ENCODE measurements around the gene IRAK2.
A peak's percentile ranks its signal among the peaks of the same experiment; 100 is the strongest.

IRAK2 gene

GRCh38 chr3:10245081-10245712, 80.5 kb downstream of the IRAK2 start:
- peaks cover 6% of the 10 kb centered on the region for H3K9me3 Mint-ChIP-seq
- no peak overlapping the region for H3K4me3 Mint-ChIP-seq
- H3K27ac Mint-ChIP-seq, result no peak overlapping the region
- H3K4me1 Mint-ChIP-seq, result peaks cover 44% of the 10 kb centered on the region
- ATAC-seq (no peak), DNase-seq (ENCODE audit: low spot score in 2 of 2) (no peak)
- peaks cover 44% of the 10 kb centered on the region for H3K36me3 Mint-ChIP-seq

GRCh38 chr3:10247679-10248183, 83.0 kb downstream of the IRAK2 start:
- H3K9me3 Mint-ChIP-seq, result peaks cover 6% of the 10 kb centered on the region
- H3K4me3 Mint-ChIP-seq, result peak overlapping the region; percentile 97
- no peak for ATAC-seq
- H3K4me1 Mint-ChIP-seq, result peaks cover 57% of the 10 kb centered on the region
- peak overlapping the region; percentile 96 for H3K27ac Mint-ChIP-seq
- no peak for DNase-seq (ENCODE audit: low spot score in 2 of 2)
- H3K36me3 Mint-ChIP-seq, result peaks cover 61% of the 10 kb centered on the region

- DNase-seq (ENCODE audit: low spot score in 2 of 2), result peak; percentile 77 to 93
- H3K4me3 Mint-ChIP-seq, result peak within 1 kb of the TSS; percentile 97
- H3K36me3 Mint-ChIP-seq, result peaks cover 63% of the 10 kb centered on the region
- peak; percentile 95 for ATAC-seq
- peak within 1 kb of the TSS; percentile 96 for H3K27ac Mint-ChIP-seq
- peaks cover 57% of the 10 kb centered on the region for H3K4me1 Mint-ChIP-seq
- peaks cover 6% of the 10 kb centered on the region for H3K9me3 Mint-ChIP-seq
Measured at GRCh38 chr3:10248184-10248983, 83.7 kb downstream of the IRAK2 start, which contains the start of gene TATDN2. Gene TATDN2 (plus strand): TSS chr3:10248459. CDS start chr3:10249201, 742 bp downstream.

GRCh38 chr3:10248984-10249748, 84.4 kb downstream of the IRAK2 start:
- peak; percentile 40 to 78 for DNase-seq (ENCODE audit: low spot score in 2 of 2)
- H3K4me3 Mint-ChIP-seq, result peak overlapping the region; percentile 97
- H3K36me3 Mint-ChIP-seq, result peaks cover 71% of the 10 kb centered on the region

GRCh38 chr3:10249833-10250232, 85.1 kb downstream of the IRAK2 start:
- H3K4me3 Mint-ChIP-seq, result peak overlapping the region; percentile 97
- H3K27ac Mint-ChIP-seq, result peak overlapping the region; percentile 96
- peaks cover 77% of the 10 kb centered on the region for H3K36me3 Mint-ChIP-seq
- DNase-seq (ENCODE audit: low spot score in 2 of 2) (no peak), ATAC-seq (peak; percentile 33)
- peaks cover 6% of the 10 kb centered on the region for H3K9me3 Mint-ChIP-seq
- H3K4me1 Mint-ChIP-seq, result peaks cover 64% of the 10 kb centered on the region

More at GRCh38 chr3:10248984-10249748, 84.4 kb downstream of the IRAK2 start:
- ATAC-seq, result peak; percentile 38
- Mint-ChIP-seq H3K4me1 (peaks cover 57% of the 10 kb centered on the region), H3K9me3 (peaks cover 6% of the 10 kb centered on the region), H3K27ac (peak overlapping the region; percentile 96)

- ATAC-seq (no peak), DNase-seq (ENCODE audit: low spot score in 2 of 2) (no peak)
- Mint-ChIP-seq H3K4me3 (peak overlapping the region; percentile 97), H3K4me1 (peaks cover 73% of the 10 kb centered on the region), H3K9me3 (peaks cover 2% of the 10 kb centered on the region), H3K27ac (peak overlapping the region; percentile 96), H3K36me3 (peaks cover 83% of the 10 kb centered on the region)
Measured at GRCh38 chr3:10251006-10251405, 86.3 kb downstream of the IRAK2 start.

GRCh38 chr3:10253731-10254130, 89.0 kb downstream of the IRAK2 start:
- peaks cover 77% of the 10 kb centered on the region for H3K4me1 Mint-ChIP-seq
- DNase-seq (ENCODE audit: low spot score in 2 of 2), result no peak
- no peaks in the 10 kb centered on the region for H3K9me3 Mint-ChIP-seq
- peaks cover 100% of the 10 kb centered on the region for H3K36me3 Mint-ChIP-seq
- no peak for ATAC-seq
- H3K27ac Mint-ChIP-seq, result peak overlapping the region; percentile 85
- peak overlapping the region; percentile 25 for H3K4me3 Mint-ChIP-seq

GRCh38 chr3:10255835-10256234, 91.1 kb downstream of the IRAK2 start:
- no peak for DNase-seq (ENCODE audit: low spot score in 2 of 2)
- H3K27ac Mint-ChIP-seq, result peak overlapping the region; percentile 85
- peaks cover 81% of the 10 kb centered on the region for H3K4me1 Mint-ChIP-seq
- ATAC-seq, result no peak
- peaks cover 100% of the 10 kb centered on the region for H3K36me3 Mint-ChIP-seq
- H3K9me3 Mint-ChIP-seq, result no peaks in the 10 kb centered on the region
- H3K4me3 Mint-ChIP-seq, result no peak overlapping the region

GRCh38 chr3:10259036-10259435, 94.3 kb downstream of the IRAK2 start:
- Mint-ChIP-seq H3K27ac (peak overlapping the region; percentile 89), H3K9me3 (no peaks in the 10 kb centered on the region), H3K4me1 (peaks cover 80% of the 10 kb centered on the region), H3K36me3 (peaks cover 100% of the 10 kb centered on the region), H3K4me3 (no peak overlapping the region)
- ATAC-seq (no peak), DNase-seq (ENCODE audit: low spot score in 2 of 2) (no peak)

- DNase-seq (ENCODE audit: low spot score in 2 of 2) (no peak), ATAC-seq (peak; percentile 63)
- H3K36me3 Mint-ChIP-seq, result peaks cover 100% of the 10 kb centered on the region
- H3K27ac Mint-ChIP-seq, result peak overlapping the region; percentile 89
- H3K4me1 Mint-ChIP-seq, result peaks cover 79% of the 10 kb centered on the region
- H3K4me3 Mint-ChIP-seq, result peak overlapping the region; percentile 33
- no peaks in the 10 kb centered on the region for H3K9me3 Mint-ChIP-seq
Measured at GRCh38 chr3:10259798-10260197, 95.1 kb downstream of the IRAK2 start.

- H3K27ac Mint-ChIP-seq, result peak overlapping the region; percentile 89
- H3K4me3 Mint-ChIP-seq, result peak overlapping the region; percentile 33
- no peaks in the 10 kb centered on the region for H3K9me3 Mint-ChIP-seq
- H3K36me3 Mint-ChIP-seq, result peaks cover 100% of the 10 kb centered on the region
- peaks cover 75% of the 10 kb centered on the region for H3K4me1 Mint-ChIP-seq
- ATAC-seq (no peak), DNase-seq (ENCODE audit: low spot score in 2 of 2) (no peak)
Measured at GRCh38 chr3:10260211-10260701, 95.5 kb downstream of the IRAK2 start.

- Mint-ChIP-seq H3K4me1 (peaks cover 72% of the 10 kb centered on the region), H3K36me3 (peaks cover 100% of the 10 kb centered on the region), H3K4me3 (peak overlapping the region; percentile 2), H3K27ac (peak overlapping the region; percentile 87), H3K9me3 (no peaks in the 10 kb centered on the region)
- no peak for ATAC-seq
- DNase-seq (ENCODE audit: low spot score in 2 of 2), result no peak
Measured at GRCh38 chr3:10262027-10262426, 97.3 kb downstream of the IRAK2 start.

- peak overlapping the region; percentile 67 for H3K27ac Mint-ChIP-seq
- peak overlapping the region; percentile 62 for H3K4me3 Mint-ChIP-seq
- DNase-seq (ENCODE audit: low spot score in 2 of 2) (peak; percentile 34 to 74), ATAC-seq (peak; percentile 92)
- H3K9me3 Mint-ChIP-seq, result no peaks in the 10 kb centered on the region
- peaks cover 74% of the 10 kb centered on the region for H3K4me1 Mint-ChIP-seq
- H3K36me3 Mint-ChIP-seq, result peaks cover 100% of the 10 kb centered on the region
Measured at GRCh38 chr3:10263646-10264363, 99.1 kb downstream of the IRAK2 start.

GRCh38 chr3:10265833-10266232, 101.1 kb downstream of the IRAK2 start:
- Mint-ChIP-seq H3K27ac (peak overlapping the region; percentile 56), H3K36me3 (peaks cover 100% of the 10 kb centered on the region), H3K4me3 (no peak overlapping the region), H3K4me1 (peaks cover 68% of the 10 kb centered on the region), H3K9me3 (no peaks in the 10 kb centered on the region)
- no peak for ATAC-seq
- no peak for DNase-seq (ENCODE audit: low spot score in 2 of 2)

All from stimulated activated effector memory CD8-positive, alpha-beta T cell treated with anti-CD3 and anti-CD28 coated beads, Interleukin-12 subunit alpha, Interleukin-12 subunit beta, amount 100 ng/mL, for 72 hours (primary cell).